BLaER1 treated with 17β-estradiol and CSF1 and Interleukin-3, amounts not matched to agents 10 nM and 100 nM (cell line): Measurements from ENCODE around the gene SRRD.

Experiments
- H3K27ac ChIP-seq, 11 experiments: shearing (Covaris generic); formaldehyde crosslinking; 2 replicates each; pipeline ENCODE4 v1.8.1; 2022
- H3K27me3 ChIP-seq, 11 experiments: shearing (Covaris generic); formaldehyde crosslinking; 2 replicates each; pipeline ENCODE4 v1.8.1; 2022
- H3K36me3 ChIP-seq, 11 experiments: shearing (Covaris generic); formaldehyde crosslinking; 2 replicates each; pipeline ENCODE4 v1.8.1; 2022
- H3K4me1 ChIP-seq, 10 experiments: shearing (Covaris generic); formaldehyde crosslinking; 2 replicates each; pipeline ENCODE4 v1.8.1; 2022
- H3K4me2 ChIP-seq, 11 experiments: shearing (Covaris generic); formaldehyde crosslinking; 2 replicates each; pipeline ENCODE4 v1.8.1; 2022
- H3K4me3 ChIP-seq, 10 experiments: shearing (Covaris generic); formaldehyde crosslinking; 2 replicates each; pipeline ENCODE4 v1.8.1; 2022
- H3K9ac ChIP-seq, 11 experiments: shearing (Covaris generic); formaldehyde crosslinking; 2 replicates each; pipeline ENCODE4 v1.8.1; 2022
- H3K9me3 ChIP-seq, 11 experiments: shearing (Covaris generic); formaldehyde crosslinking; replicated peaks in 1 of 11; 2 replicates each; pipeline ENCODE4 v1.8.1; 2022
- H4K20me1 ChIP-seq, 11 experiments: shearing (Covaris generic); formaldehyde crosslinking; 2 replicates each; pipeline ENCODE4 v1.8.1; 2022
- Cebpa-rat ChIP-seq, 11 experiments: shearing (Covaris generic); IDR thresholded peaks; 2 replicates each; pipeline ENCODE4 v1.8.1; 2022

The SRRD gene

DNA sequence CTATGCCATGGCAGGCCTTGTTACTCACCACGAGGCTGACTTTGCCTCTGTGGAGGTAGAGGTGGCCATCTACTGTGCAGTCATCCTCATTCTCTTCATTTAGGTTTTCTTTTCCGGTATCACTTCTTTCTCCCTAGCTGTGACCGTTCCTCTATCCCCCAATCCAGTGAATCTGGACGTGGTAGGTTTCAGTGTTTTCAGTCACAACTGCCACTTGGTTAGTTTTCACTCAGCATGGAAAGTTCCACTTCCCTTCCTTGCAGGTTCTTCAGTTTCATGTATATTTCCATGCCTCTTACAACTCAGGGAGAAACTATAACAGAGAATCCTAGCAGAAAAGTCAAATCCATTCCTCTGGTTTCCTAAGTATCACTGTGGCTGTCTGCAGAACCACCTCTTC lies 2.0 kb upstream of the SRRD start:
- Histone ChIP-seq H3K9ac (peak overlapping the region; percentile 85 to 92 (median 90)), H3K4me1 (peaks cover 38 to 90% (median 78%) of the 10 kb centered on the region in 10 experiments), H4K20me1 (peaks cover 0 to 7% (median 0%) of the 10 kb centered on the region in 11 experiments; a peak in 2 of 22 replicates), H3K27ac (peak overlapping the region; percentile 85 to 97 (median 91); a peak in 21 of 22 replicates), H3K4me2 (peak overlapping the region; percentile 92 to 98 (median 96)), H3K27me3 (no peaks in the 10 kb centered on the region), H3K9me3 (no peaks in the 10 kb centered on the region), H3K36me3 (peaks cover 0 to 27% (median 3%) of the 10 kb centered on the region in 11 experiments; a peak in 6 of 22 replicates), H3K4me3 (peak overlapping the region; percentile 73 to 95 (median 76))
- no peak for TF ChIP-seq Cebpa-rat (IDR thresholded peaks at IDR 0.05)

DNA sequence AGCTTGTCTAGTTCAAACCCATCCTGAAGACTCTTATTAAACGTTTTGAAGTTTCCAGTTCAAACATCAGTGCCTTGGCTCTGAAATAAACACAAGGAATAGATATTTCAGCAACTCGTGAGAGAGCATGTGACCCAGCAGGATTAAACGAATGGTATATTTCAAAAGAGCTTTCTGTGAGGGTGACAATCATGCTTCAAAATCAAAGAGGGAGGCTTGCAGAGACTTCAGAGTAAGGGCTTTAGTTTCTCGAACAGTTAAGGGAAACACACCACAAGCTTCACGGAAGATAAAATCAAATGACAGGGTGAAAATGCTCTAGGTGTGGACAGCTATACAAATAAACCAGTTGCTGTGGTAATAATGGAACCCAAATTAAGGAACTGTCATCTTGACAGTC lies 1.5 kb upstream of the SRRD start:
- peaks cover 0 to 5% (median 0%) of the 10 kb centered on the region in 11 experiments; a peak in 2 of 22 replicates for H4K20me1 ChIP-seq
- peak overlapping the region; percentile 85 to 92 (median 90); a peak in 21 of 22 replicates for H3K9ac ChIP-seq
- H3K9me3 ChIP-seq: no peaks in the 10 kb centered on the region
- no peaks in the 10 kb centered on the region for H3K27me3 ChIP-seq
- TF ChIP-seq Cebpa-rat (IDR thresholded peaks at IDR 0.05): no peak
- H3K4me1 ChIP-seq: peaks cover 43 to 90% (median 78%) of the 10 kb centered on the region in 10 experiments
- peak overlapping the region; percentile 92 to 98 (median 96) for H3K4me2 ChIP-seq
- peaks cover 0 to 23% (median 0%) of the 10 kb centered on the region in 11 experiments; a peak in 5 of 22 replicates for H3K36me3 ChIP-seq
- H3K27ac ChIP-seq: peak overlapping the region; percentile 85 to 97 (median 91); a peak in 21 of 22 replicates
- peak overlapping the region; percentile 73 to 95 (median 76) for H3K4me3 ChIP-seq

DNA sequence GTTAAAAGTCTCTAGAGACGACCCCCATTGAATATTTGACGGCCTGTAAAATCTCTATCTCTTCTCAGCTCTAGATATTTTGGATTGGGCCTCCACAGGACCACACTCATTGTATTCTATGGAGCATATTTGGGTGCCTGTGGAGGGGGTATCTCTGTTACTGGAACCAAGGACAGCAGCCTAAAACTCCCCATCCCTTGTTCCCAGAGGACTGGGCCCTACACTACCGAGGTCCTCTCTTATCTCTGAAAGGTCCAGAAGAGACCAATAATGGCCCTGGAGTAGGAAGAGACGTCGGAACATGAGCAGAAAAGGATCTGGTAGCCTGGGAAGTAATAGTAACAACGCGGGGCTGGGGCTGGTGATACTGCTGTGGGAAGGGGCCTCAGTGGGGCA lies 636 bp upstream of the SRRD start:
- peaks cover 52 to 90% (median 78%) of the 10 kb centered on the region in 10 experiments for H3K4me1 ChIP-seq

DNA sequence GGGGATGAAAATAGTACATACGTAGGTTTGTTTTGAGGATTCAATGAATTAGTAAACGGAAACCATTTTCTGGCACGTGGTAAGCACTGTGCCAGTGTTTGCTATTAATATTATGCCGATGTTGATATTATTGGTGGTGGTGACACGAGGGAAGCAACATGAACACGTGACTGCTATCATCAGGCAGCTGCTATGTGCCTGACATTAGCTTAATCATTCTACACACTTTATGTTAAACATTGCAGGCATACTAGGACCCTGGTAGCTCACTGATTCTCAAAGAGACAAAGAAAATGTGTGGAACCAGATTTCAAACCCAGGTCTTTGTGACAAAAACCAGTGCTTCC lies 656 bp downstream of the SRRD start:
- peaks cover 65 to 90% (median 84%) of the 10 kb centered on the region in 10 experiments for H3K4me1 ChIP-seq

More for the DNA sequence above, 636 bp upstream of the SRRD start:
- Histone ChIP-seq H3K27ac (peak overlapping the region; percentile 85 to 97 (median 91)), H3K36me3 (peaks cover 0 to 14% (median 5%) of the 10 kb centered on the region in 11 experiments; a peak in 14 of 22 replicates), H3K4me2 (peak overlapping the region; percentile 92 to 98 (median 96)), H3K9me3 (no peaks in the 10 kb centered on the region), H3K4me3 (peak overlapping the region; percentile 73 to 95 (median 76)), H4K20me1 (no peaks in the 10 kb centered on the region; a peak in 1 of 22 replicates), H3K27me3 (no peaks in the 10 kb centered on the region), H3K9ac (peak overlapping the region; percentile 85 to 92 (median 90))
- TF ChIP-seq Cebpa-rat (IDR thresholded peaks at IDR 0.05): no peak

GRCh38 chr22:26485013-26485412 lies 1.3 kb downstream of the SRRD start:
- Histone ChIP-seq H3K27ac (peak overlapping the region in 10 of 11 experiments; percentile 85 to 97 (median 92); a peak in 21 of 22 replicates), H3K36me3 (peaks cover 6 to 34% (median 21%) of the 10 kb centered on the region in 11 experiments; a peak in 18 of 22 replicates), H3K27me3 (no peaks in the 10 kb centered on the region), H3K4me2 (peak overlapping the region; percentile 73 to 96 (median 90)), H3K9me3 (no peaks in the 10 kb centered on the region), H4K20me1 (no peaks in the 10 kb centered on the region; a peak in 1 of 22 replicates), H3K9ac (peak overlapping the region; percentile 85 to 92 (median 90)), H3K4me3 (peak overlapping the region; percentile 73 to 95 (median 76)), H3K4me1 (peaks cover 71 to 91% (median 89%) of the 10 kb centered on the region in 10 experiments)
- TF ChIP-seq Cebpa-rat (IDR thresholded peaks at IDR 0.05): peak in 2 of 11 experiments; percentile 28 to 43; a peak in 1 of 22 replicates

More for the DNA sequence above, 656 bp downstream of the SRRD start:
- H3K36me3 ChIP-seq: peaks cover 0 to 27% (median 14%) of the 10 kb centered on the region in 11 experiments; a peak in 16 of 22 replicates
- H3K9ac ChIP-seq: peak overlapping the region; percentile 85 to 92 (median 90)
- peak overlapping the region; percentile 73 to 96 (median 90) for H3K4me2 ChIP-seq
- no peaks in the 10 kb centered on the region for H3K9me3 ChIP-seq
- TF ChIP-seq Cebpa-rat (IDR thresholded peaks at IDR 0.05): no peak
- H3K27me3 ChIP-seq: no peaks in the 10 kb centered on the region
- peak overlapping the region; percentile 85 to 97 (median 91); a peak in 21 of 22 replicates for H3K27ac ChIP-seq
- no peaks in the 10 kb centered on the region; a peak in 1 of 22 replicates for H4K20me1 ChIP-seq
- H3K4me3 ChIP-seq: peak overlapping the region; percentile 73 to 95 (median 76)

GRCh38 chr22:26485806-26486390 lies 2.2 kb downstream of the SRRD start:
- Histone ChIP-seq H3K9me3 (no peaks in the 10 kb centered on the region), H3K27me3 (no peaks in the 10 kb centered on the region), H3K36me3 (peaks cover 15 to 43% (median 30%) of the 10 kb centered on the region in 11 experiments; a peak in 21 of 22 replicates), H3K4me2 (peak overlapping the region; percentile 73 to 96 (median 90)), H3K4me1 (peaks cover 77 to 91% (median 86%) of the 10 kb centered on the region in 10 experiments), H3K9ac (peak overlapping the region in 10 of 11 experiments; percentile 85 to 92 (median 90); a peak in 15 of 22 replicates), H3K27ac (peak overlapping the region in 9 of 11 experiments; percentile 23 to 97 (median 90); a peak in 17 of 22 replicates), H4K20me1 (no peaks in the 10 kb centered on the region; a peak in 1 of 22 replicates), H3K4me3 (peak overlapping the region in 7 of 10 experiments; percentile 13 to 95 (median 75); a peak in 8 of 20 replicates)
- TF ChIP-seq Cebpa-rat (IDR thresholded peaks at IDR 0.05): no peak

- Histone ChIP-seq H3K27ac (peak overlapping the region in 7 of 11 experiments; percentile 23 to 97 (median 90); a peak in 11 of 22 replicates), H3K9me3 (no peaks in the 10 kb centered on the region), H3K27me3 (no peaks in the 10 kb centered on the region), H3K4me3 (peak overlapping the region in 2 of 10 experiments; percentile 73 to 95; a peak in 4 of 20 replicates), H3K4me2 (peak overlapping the region in 10 of 11 experiments; percentile 78 to 96 (median 91); a peak in 18 of 22 replicates), H4K20me1 (no peaks in the 10 kb centered on the region; a peak in 1 of 22 replicates), H3K4me1 (peaks cover 72 to 91% (median 87%) of the 10 kb centered on the region in 10 experiments), H3K36me3 (peaks cover 20 to 48% (median 35%) of the 10 kb centered on the region in 11 experiments), H3K9ac (peak overlapping the region in 5 of 11 experiments; percentile 33 to 91 (median 70); a peak in 5 of 22 replicates)
- peak in 3 of 11 experiments; percentile 10 to 34 (median 21); a peak in 2 of 22 replicates for TF ChIP-seq Cebpa-rat (IDR thresholded peaks at IDR 0.05)
Observed at GRCh38 chr22:26486394-26486793, 2.7 kb downstream of the SRRD start.

DNA sequence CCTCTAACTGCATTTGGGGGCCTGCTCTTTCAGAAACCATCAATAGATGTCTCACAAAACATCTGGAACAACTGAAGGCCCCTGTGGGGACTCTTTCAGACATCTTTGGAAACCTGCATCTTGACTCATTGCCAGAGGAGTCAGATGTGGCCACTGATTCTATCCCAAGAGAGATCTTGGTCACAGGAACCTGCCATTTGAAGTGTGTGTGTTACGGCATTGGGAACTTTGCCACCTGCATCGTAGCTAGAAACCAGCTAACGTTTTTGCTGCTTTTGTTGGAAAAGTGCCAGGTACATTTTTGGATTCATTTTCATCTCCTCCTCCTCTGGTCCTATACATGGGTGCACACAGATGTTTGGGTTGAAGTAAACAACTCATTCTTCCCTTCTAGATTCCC lies 4.3 kb downstream of the SRRD start:
- Histone ChIP-seq H3K4me2 (peak overlapping the region; percentile 13 to 96 (median 84)), H3K36me3 (peaks cover 36 to 64% (median 51%) of the 10 kb centered on the region in 11 experiments), H3K27me3 (no peaks in the 10 kb centered on the region), H3K4me1 (peaks cover 56 to 89% (median 78%) of the 10 kb centered on the region in 10 experiments), H3K27ac (peak overlapping the region in 8 of 11 experiments; percentile 32 to 97 (median 78); a peak in 15 of 22 replicates), H3K4me3 (peak overlapping the region in 3 of 10 experiments; percentile 26 to 95 (median 73); a peak in 4 of 20 replicates), H3K9me3 (no peaks in the 10 kb centered on the region), H4K20me1 (peaks cover 0 to 9% (median 0%) of the 10 kb centered on the region in 11 experiments; a peak in 1 of 22 replicates), H3K9ac (peak overlapping the region; percentile 5 to 91 (median 36); a peak in 19 of 22 replicates)
- no peak for TF ChIP-seq Cebpa-rat (IDR thresholded peaks at IDR 0.05)
